Keratinocyte (primary cell): ENCODE data around the gene HNRNPK.

Experiments used
- CTCF ChIP-seq, 3 experiments: IDR thresholded peaks in 1 of 3; conservative IDR thresholded peaks in 1 of 3; optimal IDR thresholded peaks in 1 of 3; 2 replicates in 2 of 3; 3 replicates in 1 of 3; pipeline versions ENCODE3 to v1.5.1; 2011; ENCODE audit warnings: low read length in 3 of 3, mild to moderate bottlenecking in 3 of 3, moderate library complexity in 2 of 3, control low read depth in 1 of 3, inconsistent platforms in 1 of 3; ENCODE audit not compliant: insufficient read depth in 2 of 3; ENCODE audit errors: extremely low read depth in 1 of 3
- EZH2 ChIP-seq: IDR thresholded peaks from one replicate; pipeline ENCODE4 v1.6.1; 2012; ENCODE audit warnings: inconsistent platforms, mild to moderate bottlenecking, low read length, moderate library complexity

DNA sequence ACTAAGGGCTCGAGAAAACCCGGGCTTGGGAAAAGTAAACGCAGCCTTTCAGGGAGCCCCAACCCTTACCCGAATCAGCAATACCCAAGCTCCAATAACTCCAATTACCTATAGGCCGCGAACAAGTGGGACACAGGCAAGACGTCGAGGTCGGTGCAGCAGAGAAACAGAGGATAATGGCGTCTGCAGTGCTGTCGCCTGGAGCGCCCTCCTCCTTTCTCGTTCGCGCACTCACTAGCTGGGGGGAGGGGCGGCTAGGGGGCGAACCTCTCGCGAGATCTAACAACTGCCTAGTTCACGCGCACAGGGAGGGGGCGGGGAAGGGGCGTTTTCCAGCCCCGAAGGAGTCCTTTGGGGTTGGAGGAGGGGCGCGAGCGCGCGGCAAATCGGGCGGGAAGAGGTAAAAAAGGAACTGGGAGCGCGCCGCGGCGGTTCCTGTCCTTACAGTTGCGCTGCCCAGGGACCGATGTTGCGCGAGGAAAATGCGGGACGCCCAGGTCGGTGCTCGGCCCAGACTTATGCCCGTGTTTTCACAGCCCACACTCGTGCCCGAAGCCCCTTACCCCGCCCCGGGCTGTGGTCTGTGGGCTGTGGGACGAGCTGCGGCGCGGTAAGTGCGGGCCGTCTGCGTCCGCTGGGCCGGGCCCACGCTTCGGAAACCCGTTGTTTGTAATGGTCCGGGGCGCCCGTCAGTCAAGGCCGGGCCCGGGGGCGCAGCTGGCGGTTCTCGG is 545 bp upstream of the HNRNPK start, which contains the start of gene RMI1:
- TF ChIP-seq EZH2 = no peak
- TF ChIP-seq CTCF (optimal IDR thresholded peaks at IDR 0.05 in 1 of 3, IDR thresholded peaks at IDR 0.05 in 1 of 3, conservative IDR thresholded peaks at IDR 0.05 in 1 of 3; ENCODE audit: extremely low read depth in 1 of 3, insufficient read depth in 2 of 3, low read length in 3 of 3) = peak in 2 of 3 experiments; percentile 13 to 39
